HFF-Myc (cell line): ENCODE measurements around the gene PPFIA1.
"Not testable (repeated sequence)": the region's sequence is repeated elsewhere in the genome, so short reads cannot be mapped to it uniquely, and the experiment has no call there.

ENCODE experiments used
- DNase-seq: peaks from one replicate; pipeline ENCODE4 v3.0.0-alpha.2; 2011; ENCODE audit warnings: low read depth; ENCODE audit errors: extremely low read depth
- H3K4me3 ChIP-seq: replicated peaks from 2 replicates; pipeline ENCODE4 v1.5.1; 2011; ENCODE audit warnings: low read depth, mild to moderate bottlenecking, control low read depth, low read length
- TF ChIP-seq, protein P1 (sequence below): IDR thresholded peaks from 2 replicates; pipeline ENCODE4 v1.5.1; 2012; ENCODE audit warnings: mild to moderate bottlenecking, low read depth, low read length, control low read depth; ENCODE audit errors: missing control alignments

PPFIA1 gene

DNA sequence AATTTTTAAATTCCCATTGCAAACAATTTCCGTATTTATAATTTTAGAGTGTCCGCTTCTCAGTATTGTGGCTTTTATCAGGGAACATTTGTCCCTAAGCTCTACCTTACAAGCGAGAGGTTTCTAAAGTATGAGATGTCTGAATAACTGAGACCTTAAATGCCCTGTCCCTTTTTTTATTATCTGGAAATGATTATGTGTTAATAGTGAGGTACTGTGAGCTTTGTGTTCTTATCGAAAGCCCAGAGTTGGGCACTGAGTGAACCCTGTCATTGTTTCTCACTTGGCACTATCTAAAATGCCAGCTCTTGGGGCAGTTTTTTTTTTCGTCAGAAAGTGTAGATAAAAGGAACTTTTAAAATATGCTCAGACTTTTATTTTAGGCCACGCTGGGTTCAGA lies 137.3 kb downstream of the PPFIA1 start:
- DNase-seq, result no peak
- TF ChIP-seq, protein P1, sequence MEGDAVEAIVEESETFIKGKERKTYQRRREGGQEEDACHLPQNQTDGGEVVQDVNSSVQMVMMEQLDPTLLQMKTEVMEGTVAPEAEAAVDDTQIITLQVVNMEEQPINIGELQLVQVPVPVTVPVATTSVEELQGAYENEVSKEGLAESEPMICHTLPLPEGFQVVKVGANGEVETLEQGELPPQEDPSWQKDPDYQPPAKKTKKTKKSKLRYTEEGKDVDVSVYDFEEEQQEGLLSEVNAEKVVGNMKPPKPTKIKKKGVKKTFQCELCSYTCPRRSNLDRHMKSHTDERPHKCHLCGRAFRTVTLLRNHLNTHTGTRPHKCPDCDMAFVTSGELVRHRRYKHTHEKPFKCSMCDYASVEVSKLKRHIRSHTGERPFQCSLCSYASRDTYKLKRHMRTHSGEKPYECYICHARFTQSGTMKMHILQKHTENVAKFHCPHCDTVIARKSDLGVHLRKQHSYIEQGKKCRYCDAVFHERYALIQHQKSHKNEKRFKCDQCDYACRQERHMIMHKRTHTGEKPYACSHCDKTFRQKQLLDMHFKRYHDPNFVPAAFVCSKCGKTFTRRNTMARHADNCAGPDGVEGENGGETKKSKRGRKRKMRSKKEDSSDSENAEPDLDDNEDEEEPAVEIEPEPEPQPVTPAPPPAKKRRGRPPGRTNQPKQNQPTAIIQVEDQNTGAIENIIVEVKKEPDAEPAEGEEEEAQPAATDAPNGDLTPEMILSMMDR, result no peak
- no peak overlapping the region for H3K4me3 ChIP-seq

DNA sequence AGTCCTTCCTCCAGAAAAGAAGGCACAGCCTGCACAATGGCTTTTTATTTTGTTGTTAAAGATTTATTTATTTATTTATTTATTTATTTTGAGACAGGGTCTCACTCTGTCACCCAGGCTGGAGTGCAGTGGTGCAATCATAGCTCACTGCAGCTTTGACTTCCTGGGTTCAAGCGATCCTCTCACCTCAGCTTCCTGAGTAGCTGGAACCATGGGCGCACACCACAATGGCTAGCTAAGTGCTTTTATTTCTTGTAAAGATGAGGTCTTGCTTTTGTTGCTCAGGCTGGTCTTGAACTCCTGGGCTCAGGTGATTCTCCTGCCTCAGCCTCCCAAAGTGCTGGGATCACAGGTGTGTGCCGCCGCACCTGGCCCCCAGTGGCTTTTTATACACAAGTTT lies 137.8 kb downstream of the PPFIA1 start:
- DNase-seq, result not testable (repeated sequence)

DNA sequence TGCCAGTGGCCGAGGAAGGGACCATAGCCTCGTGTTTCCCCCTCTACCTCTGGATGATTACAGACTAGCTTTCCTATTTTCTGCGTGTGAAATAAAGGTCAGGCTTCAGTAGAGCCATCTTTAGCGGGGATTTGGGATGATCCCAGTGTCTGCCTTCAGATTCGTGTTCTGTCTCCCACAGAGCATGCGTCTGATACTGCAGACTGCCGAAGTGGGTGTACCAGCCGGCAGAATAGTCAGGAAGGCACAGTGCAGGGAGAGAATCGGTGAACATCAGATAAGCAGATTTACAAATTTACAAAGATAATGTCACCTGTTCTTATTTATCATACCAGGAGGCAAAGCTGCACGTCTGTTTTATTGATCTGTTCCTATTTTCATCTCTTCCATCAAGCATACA lies 138.9 kb downstream of the PPFIA1 start:
- TF ChIP-seq, protein P1, result no peak
- no peak overlapping the region for H3K4me3 ChIP-seq
- DNase-seq, result no peak

More for the DNA sequence above, 137.8 kb downstream of the PPFIA1 start:
- H3K4me3 ChIP-seq, result not testable (repeated sequence)

DNA sequence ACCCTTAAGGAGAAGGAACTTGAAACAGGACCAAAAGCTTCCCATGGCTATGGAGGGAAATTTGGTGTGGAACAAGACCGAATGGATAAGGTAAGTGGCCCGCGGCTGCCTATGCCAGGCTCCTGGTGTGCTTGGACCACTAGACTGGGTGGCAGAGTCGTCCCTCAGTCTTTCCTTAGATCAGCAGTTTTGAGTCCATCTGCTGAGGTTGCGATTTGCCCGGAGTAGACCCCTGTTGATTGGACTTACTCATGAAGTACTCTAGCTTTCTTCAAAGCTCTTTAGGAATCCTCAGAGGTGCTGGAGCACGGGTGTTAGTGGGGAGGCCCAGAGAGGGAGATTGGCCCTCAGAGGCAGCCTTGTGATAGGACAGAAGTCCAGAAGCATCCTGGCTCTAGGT lies 139.4 kb downstream of the PPFIA1 start:
- no peak overlapping the region for H3K4me3 ChIP-seq
- no peak for DNase-seq
- TF ChIP-seq, protein P1, result no peak

DNA sequence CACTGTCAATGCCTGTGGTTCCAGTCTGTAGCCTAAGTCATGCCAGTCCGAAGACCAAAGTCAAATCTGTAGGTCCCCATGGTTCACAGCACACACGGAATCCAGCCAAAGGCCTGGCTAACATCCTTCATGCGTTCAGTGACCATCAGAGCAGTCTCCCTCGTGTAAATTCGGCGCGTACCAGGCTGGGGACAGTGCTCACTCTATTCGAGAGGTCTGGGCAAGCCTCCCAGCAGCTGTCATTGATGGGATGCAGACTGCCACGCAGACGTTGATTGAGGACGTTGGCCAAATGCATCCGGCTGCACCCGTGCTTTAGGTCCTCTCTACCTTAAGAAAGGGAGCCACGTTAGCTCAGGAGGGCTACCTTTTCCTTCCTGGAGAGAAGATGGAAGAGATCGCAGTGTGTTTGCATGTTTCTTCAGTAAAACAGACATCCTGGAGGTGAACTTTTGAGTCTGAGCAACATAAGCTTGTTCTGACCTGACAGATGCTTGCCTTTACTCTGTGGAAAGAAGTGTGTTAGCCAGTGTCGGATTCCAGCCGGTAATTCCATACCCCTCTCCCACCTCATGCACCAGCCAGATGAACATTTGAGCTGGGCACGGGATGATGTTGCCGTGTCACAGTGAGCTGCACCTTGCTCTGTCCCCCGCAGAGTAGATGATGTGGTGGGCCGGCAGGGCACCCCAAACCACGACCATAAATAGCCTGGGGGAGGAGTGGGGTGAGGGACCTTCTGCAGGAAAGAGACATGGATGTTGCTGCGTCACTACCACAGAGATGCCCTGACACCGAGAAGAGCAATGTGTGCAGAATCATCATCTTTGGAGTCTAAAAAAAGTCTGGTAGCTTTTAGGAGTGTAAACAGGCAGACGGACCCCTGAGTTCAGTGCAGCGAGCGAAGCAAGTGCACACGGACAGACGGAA lies 140.1 kb downstream of the PPFIA1 start:
- TF ChIP-seq, protein P1, result no peak
- DNase-seq, result no peak
- no peak overlapping the region for H3K4me3 ChIP-seq

DNA sequence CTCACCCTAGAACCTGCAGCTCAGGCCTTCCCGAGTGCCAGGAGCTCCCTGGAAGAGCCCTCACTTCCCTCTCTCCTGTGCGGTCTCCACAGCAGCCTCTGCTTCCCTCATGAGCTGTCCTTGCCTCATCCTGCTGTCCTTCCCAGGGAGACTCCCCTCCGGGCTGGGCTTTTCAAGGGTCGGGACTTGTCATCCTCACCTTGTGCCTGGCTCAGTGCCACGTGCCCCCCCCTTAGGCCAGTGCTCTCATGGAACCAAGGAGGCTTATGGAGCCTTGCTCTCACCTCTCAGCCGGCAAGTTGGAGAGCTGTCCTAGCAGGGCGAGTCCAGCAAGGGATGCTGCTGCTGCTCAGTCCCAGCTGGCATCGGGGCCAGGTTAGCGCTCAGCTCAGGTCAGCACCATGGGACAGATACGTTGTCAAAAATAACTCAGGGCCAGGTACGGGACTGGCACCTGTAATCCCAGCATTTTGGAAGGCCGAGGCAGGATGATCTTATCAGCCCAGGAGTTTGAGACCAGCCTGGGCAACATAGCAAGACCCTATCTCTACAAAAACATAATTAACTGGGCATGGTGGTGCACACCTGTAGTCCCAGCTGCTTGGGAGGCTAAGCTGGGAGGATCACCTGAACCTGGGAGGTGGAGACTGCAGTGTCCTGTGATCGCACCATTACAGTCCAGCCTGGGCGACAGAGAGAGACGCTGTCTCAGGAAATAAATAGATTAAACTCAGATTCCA lies 141.4 kb downstream of the PPFIA1 start:
- TF ChIP-seq, protein P1, result no peak
- no peak overlapping the region for H3K4me3 ChIP-seq
- no peak for DNase-seq

DNA sequence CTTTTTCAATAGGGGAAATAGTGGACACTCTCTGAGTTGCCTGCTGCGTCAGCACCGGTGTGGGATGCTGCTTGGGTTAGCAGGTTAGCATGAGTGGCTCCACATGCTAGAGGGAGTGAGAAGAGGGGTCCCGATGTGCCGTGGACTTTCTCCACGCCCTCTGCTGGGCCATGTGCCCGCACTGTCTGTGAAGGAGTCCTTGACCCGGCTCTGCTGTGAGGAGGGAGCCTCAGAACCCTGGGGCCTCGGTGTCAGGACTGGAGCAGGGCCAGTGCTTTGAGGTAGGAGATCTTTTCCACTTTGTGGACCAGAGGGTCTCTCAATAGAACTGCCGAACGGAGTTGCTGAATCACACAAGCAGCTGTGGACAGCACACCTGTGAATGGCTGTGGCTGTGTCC lies 142.7 kb downstream of the PPFIA1 start:
- TF ChIP-seq, protein P1, result no peak
- no peak overlapping the region for H3K4me3 ChIP-seq
- DNase-seq, result no peak
